Subcutaneous preadipocyte (primary cell): Measurements from ENCODE around the gene TRIM8. TPM values are rescaled to one million over a fixed set of nuclear protein-coding genes. Genes with fewer than 3 reads are reported as not detected.

Experiments used
- total RNA-seq: library from RNA; depleted of rRNA; stranded (reverse); fragments of >200 nt; gene quantifications from 2 replicates; pipeline ENCODE4 v1.2.3, GENCODE V29; 2012

Gene TRIM8, protein sequence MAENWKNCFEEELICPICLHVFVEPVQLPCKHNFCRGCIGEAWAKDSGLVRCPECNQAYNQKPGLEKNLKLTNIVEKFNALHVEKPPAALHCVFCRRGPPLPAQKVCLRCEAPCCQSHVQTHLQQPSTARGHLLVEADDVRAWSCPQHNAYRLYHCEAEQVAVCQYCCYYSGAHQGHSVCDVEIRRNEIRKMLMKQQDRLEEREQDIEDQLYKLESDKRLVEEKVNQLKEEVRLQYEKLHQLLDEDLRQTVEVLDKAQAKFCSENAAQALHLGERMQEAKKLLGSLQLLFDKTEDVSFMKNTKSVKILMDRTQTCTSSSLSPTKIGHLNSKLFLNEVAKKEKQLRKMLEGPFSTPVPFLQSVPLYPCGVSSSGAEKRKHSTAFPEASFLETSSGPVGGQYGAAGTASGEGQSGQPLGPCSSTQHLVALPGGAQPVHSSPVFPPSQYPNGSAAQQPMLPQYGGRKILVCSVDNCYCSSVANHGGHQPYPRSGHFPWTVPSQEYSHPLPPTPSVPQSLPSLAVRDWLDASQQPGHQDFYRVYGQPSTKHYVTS
- total RNA-seq, result 64.7 and 102 TPM in 2 replicates

GRCh38 chr10:102644066-102644645 lies at the start of gene TRIM8:
Gene TRIM8 (plus strand): TSS chr10:102644479. CDS start chr10:102644618, 139 bp downstream.

Other genes with a start within 250 kb of the TRIM8 start
- gene NFKB2, start 248.8 kb upstream of the TRIM8 start, total RNA-seq, result 15.4 and 25.2 TPM in 2 replicates
- gene PSD, start 225.7 kb upstream of the TRIM8 start, total RNA-seq, result 1.1 and 1.6 TPM in 2 replicates
- 6.8 and 9.9 TPM in 2 replicates for gene FBXL15, start 223.6 kb upstream of the TRIM8 start, total RNA-seq
- gene CUEDC2, start 211.9 kb upstream of the TRIM8 start, total RNA-seq, result 35.6 and 51.8 TPM in 2 replicates
- gene C10orf95, start 192.9 kb upstream of the TRIM8 start, total RNA-seq, result not detected in 2 replicates
- 105 and 120 TPM in 2 replicates for gene ACTR1A, start 141.8 kb upstream of the TRIM8 start, total RNA-seq
- 2.2 TPM in 2 replicates for gene SUFU, start 140.5 kb upstream of the TRIM8 start, total RNA-seq
- gene ARL3, start 69.9 kb downstream of the TRIM8 start, total RNA-seq, result 5.5 and 6.6 TPM in 2 replicates
- gene SFXN2, start 70.2 kb downstream of the TRIM8 start, total RNA-seq, result 9.6 TPM in 2 replicates
- gene WBP1L, start 99.5 kb downstream of the TRIM8 start, total RNA-seq, result 32.3 and 34.4 TPM in 2 replicates
- gene CYP17A1, start 192.9 kb downstream of the TRIM8 start, total RNA-seq, result not detected in 2 replicates
- gene BORCS7, start 209.8 kb downstream of the TRIM8 start, total RNA-seq, result 13.9 and 18.4 TPM in 2 replicates
- 1.2 and 1.8 TPM in 2 replicates for gene AS3MT, start 225.0 kb downstream of the TRIM8 start, total RNA-seq